HFF-Myc (cell line): ENCODE results near the gene DUSP16.
A peak's percentile ranks its signal among the peaks of the same experiment; 100 is the strongest.

Experiments
- DNase-seq: peaks from one replicate; pipeline ENCODE4 v3.0.0-alpha.2; 2011; ENCODE audit warnings: low read depth; ENCODE audit errors: extremely low read depth
- H3K4me3 ChIP-seq: replicated peaks from 2 replicates; pipeline ENCODE4 v1.5.1; 2011; ENCODE audit warnings: low read depth, mild to moderate bottlenecking, control low read depth, low read length
- CTCF ChIP-seq: IDR thresholded peaks from 2 replicates; pipeline ENCODE4 v1.5.1; 2012; ENCODE audit warnings: mild to moderate bottlenecking, low read depth, low read length, control low read depth; ENCODE audit errors: missing control alignments

DUSP16 gene

GRCh38 chr12:12439636-12440035, 123.0 kb downstream of the DUSP16 start:
- TF ChIP-seq CTCF, result no peak
- no peak for DNase-seq
- no peak overlapping the region for H3K4me3 ChIP-seq

GRCh38 chr12:12436831-12437345, 125.8 kb downstream of the DUSP16 start:
- no peak for DNase-seq
- H3K4me3 ChIP-seq, result no peak overlapping the region
- TF ChIP-seq CTCF, result no peak

GRCh38 chr12:12433203-12433731, 129.4 kb downstream of the DUSP16 start:
- no peak for DNase-seq
- TF ChIP-seq CTCF, result no peak
- H3K4me3 ChIP-seq, result no peak overlapping the region

- H3K4me3 ChIP-seq, result no peak overlapping the region
- TF ChIP-seq CTCF, result no peak
- DNase-seq, result peak; percentile 79
Observed at GRCh38 chr12:12432364-12432763, 130.3 kb downstream of the DUSP16 start.

GRCh38 chr12:12428961-12429657, 133.6 kb downstream of the DUSP16 start:
- no peak for DNase-seq
- no peak for TF ChIP-seq CTCF
- H3K4me3 ChIP-seq, result no peak overlapping the region

GRCh38 chr12:12428047-12428446, 134.6 kb downstream of the DUSP16 start:
- no peak overlapping the region for H3K4me3 ChIP-seq
- DNase-seq, result no peak
- no peak for TF ChIP-seq CTCF
